RWPE2 (cell line): ENCODE results near the gene ZNF385C.

Experiments
- ATAC-seq: fragments of 200-7000 bp; cut with Tn5 transposase; 3 replicates; pipeline ENCODE4 v1.9.1; 2021; ENCODE audit warnings: low read depth
- DNase-seq: peaks from one replicate; pipeline ENCODE4 v3.0.0-alpha.2; 2020; ENCODE audit warnings: low spot score
- H3K27ac ChIP-seq: fragments of 450-650 bp; 2 replicates; pipeline ENCODE4 v1.5.1; 2017; ENCODE audit warnings: mild to moderate bottlenecking; ENCODE audit not compliant: poor library complexity, severe bottlenecking
- H3K27me3 ChIP-seq: fragments of 250-450 bp; sonication (Bioruptor Pico); 2 replicates; pipeline ENCODE4 v1.5.1; 2021; ENCODE audit warnings: mild to moderate bottlenecking, moderate library complexity; ENCODE audit not compliant: insufficient read depth, poor library complexity, severe bottlenecking
- H3K36me3 ChIP-seq: fragments of 250-450 bp; sonication (Bioruptor Pico); 2 replicates; pipeline ENCODE4 v1.5.1; 2020; ENCODE audit warnings: low read depth, mild to moderate bottlenecking, moderate library complexity
- H3K4me1 ChIP-seq: fragments of 250-450 bp; sonication (Bioruptor Pico); 2 replicates; pipeline ENCODE4 v1.5.1; 2021; ENCODE audit warnings: mild to moderate bottlenecking, moderate library complexity; ENCODE audit not compliant: insufficient read depth, poor library complexity, severe bottlenecking
- H3K4me3 ChIP-seq: fragments of 250-450 bp; sonication (Bioruptor Pico); 2 replicates; pipeline ENCODE4 v1.5.1; 2021; ENCODE audit warnings: mild to moderate bottlenecking, moderate library complexity; ENCODE audit not compliant: severe bottlenecking
- H3K9me3 ChIP-seq: fragments of 250-450 bp; sonication (Bioruptor Pico); 2 replicates; pipeline ENCODE4 v1.5.1; 2021; ENCODE audit warnings: mild to moderate bottlenecking, moderate library complexity; ENCODE audit not compliant: severe bottlenecking
- TF ChIP-seq, protein P1 (sequence below): fragments of 450-650 bp; IDR thresholded peaks from one replicate; pipeline ENCODE4 v1.5.1; 2017; ENCODE audit warnings: mild to moderate bottlenecking, moderate library complexity; ENCODE audit not compliant: poor library complexity, severe bottlenecking

Gene ZNF385C

DNA sequence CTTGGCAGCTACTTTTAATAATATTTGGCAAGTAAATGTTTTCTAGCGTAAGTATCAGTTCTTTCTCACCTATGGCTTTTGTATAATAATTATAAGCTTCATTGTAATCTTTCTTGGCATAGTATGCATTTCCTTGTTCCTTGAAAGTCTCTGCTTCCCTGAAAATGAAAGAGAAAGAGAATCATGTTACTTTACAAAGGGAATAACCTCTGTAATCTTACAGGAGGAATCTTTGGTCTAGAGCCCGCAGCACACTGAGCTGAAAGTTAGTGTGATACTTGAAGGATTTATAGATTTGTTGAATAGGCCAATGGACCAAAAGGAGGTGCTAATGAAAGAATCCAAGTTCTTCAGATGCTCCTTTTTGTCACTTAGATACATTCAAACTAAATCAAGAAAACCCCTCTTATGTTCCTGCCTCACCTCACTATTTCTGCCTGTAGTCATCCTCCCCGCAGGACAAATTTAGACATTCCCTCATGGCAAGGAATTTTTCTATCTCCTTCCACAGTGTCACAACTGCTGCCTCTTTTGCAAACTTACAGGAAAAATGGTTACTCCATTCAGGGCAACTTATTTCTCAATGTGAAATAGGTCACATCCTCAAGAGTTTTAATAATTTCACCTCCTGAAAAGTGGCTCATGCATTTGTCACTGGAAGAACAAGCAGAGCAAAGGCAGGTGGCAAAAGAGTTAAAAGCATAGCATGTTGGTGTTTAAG lies 97.7 kb downstream of the ZNF385C start:
- no peaks in the 10 kb centered on the region for H3K9me3 ChIP-seq
- TF ChIP-seq, protein P1, sequence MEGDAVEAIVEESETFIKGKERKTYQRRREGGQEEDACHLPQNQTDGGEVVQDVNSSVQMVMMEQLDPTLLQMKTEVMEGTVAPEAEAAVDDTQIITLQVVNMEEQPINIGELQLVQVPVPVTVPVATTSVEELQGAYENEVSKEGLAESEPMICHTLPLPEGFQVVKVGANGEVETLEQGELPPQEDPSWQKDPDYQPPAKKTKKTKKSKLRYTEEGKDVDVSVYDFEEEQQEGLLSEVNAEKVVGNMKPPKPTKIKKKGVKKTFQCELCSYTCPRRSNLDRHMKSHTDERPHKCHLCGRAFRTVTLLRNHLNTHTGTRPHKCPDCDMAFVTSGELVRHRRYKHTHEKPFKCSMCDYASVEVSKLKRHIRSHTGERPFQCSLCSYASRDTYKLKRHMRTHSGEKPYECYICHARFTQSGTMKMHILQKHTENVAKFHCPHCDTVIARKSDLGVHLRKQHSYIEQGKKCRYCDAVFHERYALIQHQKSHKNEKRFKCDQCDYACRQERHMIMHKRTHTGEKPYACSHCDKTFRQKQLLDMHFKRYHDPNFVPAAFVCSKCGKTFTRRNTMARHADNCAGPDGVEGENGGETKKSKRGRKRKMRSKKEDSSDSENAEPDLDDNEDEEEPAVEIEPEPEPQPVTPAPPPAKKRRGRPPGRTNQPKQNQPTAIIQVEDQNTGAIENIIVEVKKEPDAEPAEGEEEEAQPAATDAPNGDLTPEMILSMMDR, result no peak
- ATAC-seq (no peak), DNase-seq (no peak)
- H3K4me3 ChIP-seq, result no peak overlapping the region
- H3K27ac ChIP-seq, result no peak overlapping the region
- peaks cover 78% of the 10 kb centered on the region for H3K36me3 ChIP-seq
- H3K4me1 ChIP-seq, result peaks cover 5% of the 10 kb centered on the region
- no peaks in the 10 kb centered on the region for H3K27me3 ChIP-seq

DNA sequence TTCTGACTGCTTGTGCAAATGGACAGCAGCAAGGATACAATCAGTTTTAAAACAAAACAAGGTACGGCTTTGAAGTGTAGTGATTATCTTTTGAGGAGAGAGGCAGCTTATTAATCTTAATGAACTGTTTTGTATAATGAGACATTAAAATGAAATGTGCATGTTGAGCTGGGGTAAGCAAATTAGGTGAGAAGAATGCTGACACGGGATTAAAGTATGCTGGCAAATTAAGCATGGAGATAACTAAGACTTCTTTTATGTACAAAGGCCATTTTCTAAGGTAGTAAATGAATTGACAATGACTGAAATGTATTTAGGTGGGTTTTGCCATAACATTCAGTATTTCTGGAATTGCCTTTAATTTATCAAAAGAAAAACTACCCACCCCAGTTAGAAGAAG lies 99.8 kb downstream of the ZNF385C start:
- TF ChIP-seq, protein P1, result no peak
- Histone ChIP-seq H3K9me3 (no peaks in the 10 kb centered on the region), H3K4me1 (peaks cover 4% of the 10 kb centered on the region), H3K36me3 (peaks cover 97% of the 10 kb centered on the region), H3K4me3 (no peak overlapping the region), H3K27me3 (no peaks in the 10 kb centered on the region), H3K27ac (no peak overlapping the region)
- no peak for ATAC-seq
- no peak for DNase-seq

DNA sequence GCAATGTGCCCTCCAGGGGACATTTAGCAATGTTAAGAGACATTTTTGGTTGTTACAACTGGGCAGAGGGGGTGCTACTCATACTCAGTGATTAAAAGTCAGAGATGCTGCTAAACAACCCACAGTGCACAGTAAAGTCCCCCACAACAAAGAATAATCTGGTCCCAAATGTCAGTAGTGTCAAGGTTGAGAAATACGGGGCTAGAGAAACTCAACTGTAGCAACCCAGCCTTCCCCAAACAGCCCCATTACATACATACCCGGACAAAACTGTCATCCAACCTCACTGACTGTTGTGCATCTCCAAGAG lies 101.5 kb downstream of the ZNF385C start:
- Histone ChIP-seq H3K27me3 (no peaks in the 10 kb centered on the region), H3K4me3 (no peak overlapping the region), H3K36me3 (peaks cover 97% of the 10 kb centered on the region), H3K9me3 (no peaks in the 10 kb centered on the region), H3K4me1 (no peaks in the 10 kb centered on the region), H3K27ac (no peak overlapping the region)
- DNase-seq (no peak), ATAC-seq (no peak)
- TF ChIP-seq, protein P1, result no peak

DNA sequence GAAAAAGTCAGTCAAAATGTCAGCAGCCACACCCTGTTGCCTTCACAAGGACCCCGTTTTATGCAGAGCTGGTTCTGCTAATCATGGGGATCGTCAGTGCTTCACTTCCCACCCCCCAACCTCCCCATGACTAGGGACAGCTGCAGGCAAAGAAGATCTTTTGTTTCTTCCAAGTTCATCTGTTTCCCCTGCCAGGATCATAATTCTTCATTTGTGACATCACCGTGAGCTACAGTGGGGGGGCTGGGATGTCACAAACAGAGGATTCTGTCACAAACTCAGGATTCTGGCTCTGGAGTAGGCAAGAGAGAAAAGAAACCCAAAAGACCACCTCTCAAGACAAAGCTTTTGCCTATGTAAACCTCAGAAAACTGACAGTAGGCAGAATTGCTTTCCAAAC lies 105.7 kb downstream of the ZNF385C start:
- ATAC-seq (no peak), DNase-seq (no peak)
- Histone ChIP-seq H3K4me1 (no peaks in the 10 kb centered on the region), H3K27me3 (no peaks in the 10 kb centered on the region), H3K9me3 (no peaks in the 10 kb centered on the region), H3K4me3 (no peak overlapping the region), H3K36me3 (peaks cover 100% of the 10 kb centered on the region), H3K27ac (no peak overlapping the region)
- TF ChIP-seq, protein P1, result no peak

DNA sequence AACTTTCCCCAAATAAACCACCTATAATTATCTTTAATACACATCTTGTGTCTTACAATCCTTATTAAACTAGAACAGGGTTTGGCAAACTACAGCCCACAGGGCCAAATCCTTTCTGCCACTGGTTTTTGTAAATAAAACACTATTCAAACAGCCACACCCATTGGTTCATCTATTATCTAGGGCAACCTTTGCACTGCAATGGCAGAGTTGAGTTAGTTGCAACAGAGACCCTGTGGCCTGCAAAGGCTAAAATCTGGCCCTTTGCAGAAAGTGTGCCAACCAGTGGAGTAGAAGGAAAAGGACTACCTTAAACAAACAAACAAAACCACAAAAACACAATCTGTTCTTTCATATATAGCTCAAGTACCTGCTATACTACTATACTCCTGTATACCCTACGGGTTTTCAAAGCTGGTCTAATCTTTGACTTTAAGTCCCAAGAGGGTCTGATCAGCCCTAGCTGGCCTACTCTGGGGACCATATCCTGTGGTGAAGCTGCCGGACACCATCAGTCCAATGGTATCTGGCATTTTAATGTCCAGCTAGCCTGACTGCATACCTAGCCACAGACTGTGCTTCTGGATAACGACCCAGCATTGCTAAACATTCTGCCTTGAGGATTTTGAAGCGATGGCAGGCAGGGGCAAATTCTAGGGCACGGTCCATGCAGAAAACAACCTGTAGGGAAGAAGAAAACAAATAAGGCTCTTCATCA lies 108.4 kb downstream of the ZNF385C start:
- H3K4me1 ChIP-seq, result no peaks in the 10 kb centered on the region
- no peak for DNase-seq
- no peaks in the 10 kb centered on the region for H3K27me3 ChIP-seq
- no peak overlapping the region for H3K4me3 ChIP-seq
- no peak overlapping the region for H3K27ac ChIP-seq
- TF ChIP-seq, protein P1, result no peak
- H3K9me3 ChIP-seq, result no peaks in the 10 kb centered on the region
- H3K36me3 ChIP-seq, result peaks cover 98% of the 10 kb centered on the region
- no peak for ATAC-seq
